Progenitor cell of endocrine pancreas (in vitro differentiated cells): Measurements from ENCODE around the gene CRYBA4. TPM values are rescaled to one million over a fixed set of nuclear protein-coding genes. Genes with fewer than 3 reads are reported as not detected.

Source experiments
- DNase-seq: peaks from one replicate; pipeline ENCODE4 v3.0.0; 2021; ENCODE audit warnings: low spot score; ENCODE audit not compliant: unreplicated experiment
- H3K27ac Mint-ChIP-seq: 2 replicates; pipeline ENCODE4 v1.8.0; 2021; ENCODE audit warnings: mild to moderate bottlenecking, moderate library complexity, mixed read lengths
- H3K27me3 Mint-ChIP-seq: 2 replicates; pipeline ENCODE4 v1.8.0; 2021; ENCODE audit warnings: mixed read lengths
- H3K36me3 Mint-ChIP-seq: 2 replicates; pipeline ENCODE4 v1.8.0; 2022; ENCODE audit warnings: mixed read lengths; ENCODE audit not compliant: insufficient read depth
- H3K4me1 Mint-ChIP-seq: 2 replicates; pipeline ENCODE4 v1.8.0; 2021; ENCODE audit warnings: low read depth, mixed read lengths
- H3K4me3 Mint-ChIP-seq: 2 replicates; pipeline ENCODE4 v1.8.0; 2021; ENCODE audit warnings: low read depth, mild to moderate bottlenecking, moderate library complexity, mixed read lengths
- H3K9me3 Mint-ChIP-seq: 2 replicates; pipeline ENCODE4 v1.8.0; 2021; ENCODE audit warnings: low read depth, mixed read lengths
- CTCF ChIP-seq: fragments of 200-600 bp; sonication (generic); IDR thresholded peaks from one replicate; pipeline ENCODE4 v1.5.0; 2021; ENCODE audit warnings: antibody characterized with exemption, mild to moderate bottlenecking; ENCODE audit not compliant: unreplicated experiment
- total RNA-seq: library from RNA; stranded (reverse); gene quantifications from 2 replicates; pipeline ENCODE4 v1.2.1, GENCODE V29; 2021

Gene CRYBA4
- total RNA-seq, 1 donor from 2014 or later: not detected

GRCh38 chr22:26648011-26648497 lies 26.3 kb downstream of the CRYBA4 start:
- no peak for DNase-seq
- H3K36me3 Mint-ChIP-seq: no peaks in the 10 kb centered on the region

GRCh38 chr22:26648528-26649388 lies 27.0 kb downstream of the CRYBA4 start:
- no peak overlapping the region for H3K4me3 Mint-ChIP-seq
- H3K27me3 Mint-ChIP-seq: peaks cover 84% of the 10 kb centered on the region
- no peaks in the 10 kb centered on the region for H3K9me3 Mint-ChIP-seq
- no peak overlapping the region for H3K27ac Mint-ChIP-seq
- H3K4me1 Mint-ChIP-seq: peaks cover 4% of the 10 kb centered on the region
- no peak for DNase-seq
- no peak for TF ChIP-seq CTCF
- no peaks in the 10 kb centered on the region for H3K36me3 Mint-ChIP-seq

More at GRCh38 chr22:26648011-26648497, 26.3 kb downstream of the CRYBA4 start:
- TF ChIP-seq CTCF: no peak
- Mint-ChIP-seq H3K9me3 (no peaks in the 10 kb centered on the region), H3K4me1 (peaks cover 8% of the 10 kb centered on the region), H3K27ac (no peak overlapping the region), H3K27me3 (peaks cover 80% of the 10 kb centered on the region), H3K4me3 (no peak overlapping the region)

- Mint-ChIP-seq H3K4me1 (peaks cover 2% of the 10 kb centered on the region), H3K4me3 (no peak overlapping the region), H3K36me3 (no peaks in the 10 kb centered on the region), H3K27ac (no peak overlapping the region), H3K9me3 (no peaks in the 10 kb centered on the region), H3K27me3 (peaks cover 93% of the 10 kb centered on the region)
- DNase-seq: no peak
- no peak for TF ChIP-seq CTCF
These were observed 29.1 kb downstream of the CRYBA4 start for GRCh38 chr22:26650722-26651421.

- Mint-ChIP-seq H3K27ac (no peak overlapping the region), H3K4me1 (peaks cover 2% of the 10 kb centered on the region), H3K27me3 (peaks cover 90% of the 10 kb centered on the region), H3K36me3 (no peaks in the 10 kb centered on the region), H3K4me3 (no peak overlapping the region), H3K9me3 (no peaks in the 10 kb centered on the region)
- no peak for TF ChIP-seq CTCF
- no peak for DNase-seq
These were observed 30.1 kb downstream of the CRYBA4 start for GRCh38 chr22:26651815-26652214.
